ENCODE results near the gene HPCA. TPM values are rescaled to one million over a fixed set of nuclear protein-coding genes. Genes with fewer than 3 reads are reported as not detected.

The HPCA gene
- total and polyA plus RNA-seq, 2 of the 13 experiments (the other 11 are each of a cell fraction or from before 2014, with no cell fraction given) = not detected

- ChIA-PET CTCF (ENCODE audit: low intra/inter-chr PET ratio, low total read pairs) (no interaction called here), POLR2A (no interaction called here)
- TF ChIP-seq GATAD2A (CRISPR knock-in tag; IDR thresholded peaks at IDR 0.05) (no peak), ZNF34 (CRISPR knock-in tag; IDR thresholded peaks at IDR 0.05; ENCODE audit: borderline replicate concordance) (no peak), KLF6 (CRISPR knock-in tag; IDR thresholded peaks at IDR 0.05) (no peak), RXRB (CRISPR knock-in tag; IDR thresholded peaks at IDR 0.05; ENCODE audit: borderline replicate concordance) (no peak), SP4 (CRISPR knock-in tag; IDR thresholded peaks at IDR 0.05) (no peak), ZNF605 (CRISPR knock-in tag; IDR thresholded peaks at IDR 0.05) (no peak), ZNF335 (CRISPR knock-in tag; IDR thresholded peaks at IDR 0.05) (no peak), ZNF615 (CRISPR knock-in tag; IDR thresholded peaks at IDR 0.05; ENCODE audit: borderline replicate concordance) (no peak), THAP7 (CRISPR knock-in tag; IDR thresholded peaks at IDR 0.05) (no peak), GMEB1 (CRISPR knock-in tag; IDR thresholded peaks at IDR 0.05; ENCODE audit: borderline replicate concordance) (no peak), SRSF1 (optimal IDR thresholded peaks at IDR 0.05; ENCODE audit: low read depth, low read length) (peak; percentile 63), STAG1 (CRISPR knock-in tag; IDR thresholded peaks at IDR 0.05) (0 out of 2 replicates have a peak, but pooled peaks have one; percentile 11), ZNF260 (CRISPR knock-in tag; IDR thresholded peaks at IDR 0.05; ENCODE audit: borderline replicate concordance, low read depth) (no peak), ZNF136 (CRISPR knock-in tag; IDR thresholded peaks at IDR 0.05; ENCODE audit: low read depth) (no peak)
- TF ChIP-seq, protein P1, sequence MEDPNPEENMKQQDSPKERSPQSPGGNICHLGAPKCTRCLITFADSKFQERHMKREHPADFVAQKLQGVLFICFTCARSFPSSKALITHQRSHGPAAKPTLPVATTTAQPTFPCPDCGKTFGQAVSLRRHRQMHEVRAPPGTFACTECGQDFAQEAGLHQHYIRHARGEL (CRISPR knock-in tag; IDR thresholded peaks at IDR 0.05) = no peak
- TF ChIP-seq, protein P2, sequence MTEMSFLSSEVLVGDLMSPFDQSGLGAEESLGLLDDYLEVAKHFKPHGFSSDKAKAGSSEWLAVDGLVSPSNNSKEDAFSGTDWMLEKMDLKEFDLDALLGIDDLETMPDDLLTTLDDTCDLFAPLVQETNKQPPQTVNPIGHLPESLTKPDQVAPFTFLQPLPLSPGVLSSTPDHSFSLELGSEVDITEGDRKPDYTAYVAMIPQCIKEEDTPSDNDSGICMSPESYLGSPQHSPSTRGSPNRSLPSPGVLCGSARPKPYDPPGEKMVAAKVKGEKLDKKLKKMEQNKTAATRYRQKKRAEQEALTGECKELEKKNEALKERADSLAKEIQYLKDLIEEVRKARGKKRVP (CRISPR knock-in tag; IDR thresholded peaks at IDR 0.05) = no peak
- TF ChIP-seq, protein P3, sequence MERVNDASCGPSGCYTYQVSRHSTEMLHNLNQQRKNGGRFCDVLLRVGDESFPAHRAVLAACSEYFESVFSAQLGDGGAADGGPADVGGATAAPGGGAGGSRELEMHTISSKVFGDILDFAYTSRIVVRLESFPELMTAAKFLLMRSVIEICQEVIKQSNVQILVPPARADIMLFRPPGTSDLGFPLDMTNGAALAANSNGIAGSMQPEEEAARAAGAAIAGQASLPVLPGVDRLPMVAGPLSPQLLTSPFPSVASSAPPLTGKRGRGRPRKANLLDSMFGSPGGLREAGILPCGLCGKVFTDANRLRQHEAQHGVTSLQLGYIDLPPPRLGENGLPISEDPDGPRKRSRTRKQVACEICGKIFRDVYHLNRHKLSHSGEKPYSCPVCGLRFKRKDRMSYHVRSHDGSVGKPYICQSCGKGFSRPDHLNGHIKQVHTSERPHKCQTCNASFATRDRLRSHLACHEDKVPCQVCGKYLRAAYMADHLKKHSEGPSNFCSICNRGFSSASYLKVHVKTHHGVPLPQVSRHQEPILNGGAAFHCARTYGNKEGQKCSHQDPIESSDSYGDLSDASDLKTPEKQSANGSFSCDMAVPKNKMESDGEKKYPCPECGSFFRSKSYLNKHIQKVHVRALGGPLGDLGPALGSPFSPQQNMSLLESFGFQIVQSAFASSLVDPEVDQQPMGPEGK (CRISPR knock-in tag; IDR thresholded peaks at IDR 0.05) = peak; percentile 68
- TF ChIP-seq, protein P4, sequence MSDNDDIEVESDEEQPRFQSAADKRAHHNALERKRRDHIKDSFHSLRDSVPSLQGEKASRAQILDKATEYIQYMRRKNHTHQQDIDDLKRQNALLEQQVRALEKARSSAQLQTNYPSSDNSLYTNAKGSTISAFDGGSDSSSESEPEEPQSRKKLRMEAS (IDR thresholded peaks at IDR 0.05) = no peak
Measured at GRCh38 chr1:32893198-32894018, 7.1 kb downstream of the HPCA start.

More at GRCh38 chr1:32893198-32894018, 7.1 kb downstream of the HPCA start:
- Histone ChIP-seq H3K36me3 (replicated peaks in 1 of 2; ENCODE audit: control insufficient read depth in 1 of 2, insufficient read depth in 2 of 2, low read length in 2 of 2) (no peaks in the 10 kb centered on the region), H3K4me3 (replicated peaks in 1 of 3; ENCODE audit: insufficient read depth in 1 of 3, low read depth in 2 of 3, low read length in 3 of 3) (peak overlapping the region; percentile 11 to 62 (median 55); a peak in 4 of 6 replicates), H3K4me1 (ENCODE audit: insufficient read depth, low read length) (no peaks in the 10 kb centered on the region), H3K9ac (ENCODE audit: insufficient read depth, low read depth, low read length) (no peak overlapping the region), H4K20me1 (ENCODE audit: insufficient read depth, low read length) (0 out of 2 replicates have a peak, but pooled peaks cover 2% of the 10 kb centered on the region), H3K9me3 (ENCODE audit: low read length) (no peaks in the 10 kb centered on the region), H2AFZ (ENCODE audit: low read length) (no peak overlapping the region), H3K27me3 (ENCODE audit: control insufficient read depth in 1 of 2, insufficient read depth in 2 of 2, low read length in 2 of 2) (peaks cover 8 to 65% of the 10 kb centered on the region in 2 experiments; a peak in 3 of 5 replicates), H3K27ac (ENCODE audit: extremely low read length, insufficient read depth, low read length) (no peak overlapping the region), H3K4me2 (ENCODE audit: low read depth, low read length) (peak overlapping the region; percentile 74), H3K79me2 (ENCODE audit: insufficient read depth, low read length) (no peaks in the 10 kb centered on the region)
- in situ Hi-C loops (cut with HindIII; ENCODE audit: extremely low pct_ligation_motif_present, low pct_unique_long_range_greater_than_20kb) = no loop called here
- intact Hi-C loops (cut with micrococcal nuclease; ENCODE audit: unreplicated experiment) = no loop called here
- no TSS peak for BruUV-seq (replicated peaks)
- FAIRE-seq = no peak
- DNase-seq (ENCODE audit: low spot score) = no peak
- peak; percentile 54; the same call in 2 of the 3 replicates for ATAC-seq
- 10% methylated on average over 22 of the region's 58 CpGs for WGBS (ENCODE audit: low lambda C conversion rate)
